CD4-positive, alpha-beta T cell (primary cell): ENCODE measurements around the gene DNAJC5G. TPM values are rescaled to one million over a fixed set of nuclear protein-coding genes. Genes with fewer than 3 reads are reported as not detected.

Experiments used
- ATAC-seq: fragments of 200-7000 bp; cut with Tn5 transposase; one replicate; pipeline ENCODE4 v1.10.0; 2022; ENCODE audit warnings: mild to moderate bottlenecking; ENCODE audit not compliant: poor library complexity
- CTCF ChIA-PET: fragments of 350-600 bp; sonication (Branson Sonifier 250); formaldehyde crosslinking; loops from one replicate; lab custom pipeline; 2021; ENCODE audit warnings: antibody characterized with exemption, inconsistent platforms; lab: Charles Lee
- POLR2A ChIA-PET: fragments of 350-600 bp; sonication (Branson Sonifier 250); formaldehyde crosslinking; loops from one replicate; lab custom pipeline; 2021; ENCODE audit warnings: antibody characterized with exemption, inconsistent platforms; lab: Charles Lee
- DNase-seq, 14 experiments: peaks; one replicate each; pipeline ENCODE4 v3.0.0-alpha.2; 2013 to 2020; ENCODE audit warnings: mixed read lengths in 2 of 14
- H3K27ac ChIP-seq, 2 donors: one replicate each; pipeline versions ENCODE4 v1.5.1 to v1.7.0; 2013; ENCODE audit warnings: low read length in 2 of 2, low read depth in 1 of 2, mild to moderate bottlenecking in 1 of 2
- H3K27me3 ChIP-seq, 2 experiments: 1 replicate in 1 of 2; 2 replicates in 1 of 2; pipeline versions ENCODE4 v1.6.1 to v1.7.0; 2013; ENCODE audit warnings: low read length in 2 of 2, control low read depth in 1 of 2, mild to moderate bottlenecking in 1 of 2, moderate library complexity in 1 of 2; ENCODE audit not compliant: insufficient read depth in 2 of 2, control insufficient read depth in 1 of 2
- H3K36me3 ChIP-seq: one replicate; pipeline ENCODE4 v1.6.1; 2013; ENCODE audit warnings: low read length, control low read depth; ENCODE audit not compliant: insufficient read depth
- H3K4me1 ChIP-seq: one replicate; pipeline ENCODE4 v1.6.1; 2013; ENCODE audit warnings: low read length, control low read depth; ENCODE audit not compliant: insufficient read depth
- H3K4me3 ChIP-seq: one replicate; pipeline ENCODE4 v1.5.1; 2013; ENCODE audit warnings: mild to moderate bottlenecking, low read length, moderate library complexity
- H3K9me3 ChIP-seq, 2 experiments: 1 replicate in 1 of 2; 2 replicates in 1 of 2; pipeline versions ENCODE4 v1.6.1 to v1.7.0; 2013; ENCODE audit warnings: low read length in 2 of 2, mild to moderate bottlenecking in 2 of 2, control low read depth in 1 of 2, moderate library complexity in 1 of 2; ENCODE audit not compliant: control insufficient read depth in 1 of 2, insufficient read depth in 1 of 2
- H3K27ac Mint-ChIP-seq: one replicate; pipeline ENCODE4 v1.8.0; 2020; ENCODE audit warnings: mixed read lengths
- H3K27me3 Mint-ChIP-seq: one replicate; pipeline ENCODE4 v1.8.0; 2021; ENCODE audit warnings: mixed read lengths
- H3K36me3 Mint-ChIP-seq: one replicate; pipeline ENCODE4 v1.8.0; 2021; ENCODE audit warnings: low read depth, mixed read lengths
- H3K4me1 Mint-ChIP-seq: one replicate; pipeline ENCODE4 v1.8.0; 2021; ENCODE audit warnings: low read depth, mixed read lengths
- H3K4me3 Mint-ChIP-seq: one replicate; pipeline ENCODE4 v1.8.0; 2020; ENCODE audit warnings: mild to moderate bottlenecking, mixed read lengths
- H3K9me3 Mint-ChIP-seq: one replicate; pipeline ENCODE4 v1.8.0; 2020; ENCODE audit warnings: mixed read lengths
- intact Hi-C, 2 experiments: fragments of 100-400 bp; cut with DNase I in 1 of 2; cut with micrococcal nuclease in 1 of 2; formaldehyde crosslinking; loops; one replicate each; pipeline versions ENCODE4 v1.15.1 to v1.9.0; 2023 to 2025; cut with DNase I, micrococcal nuclease
- total RNA-seq, 174 experiments: library from RNA in 2 of 174; stranded (reverse) in 2 of 174; gene quantifications; one replicate each; pipeline ENCODE4 v1.2.3 and lab custom pipeline; 2021 to 2026
- TF ChIP-seq, protein P1 (sequence below): fragments of 200-600 bp; IDR thresholded peaks from one replicate; pipeline ENCODE4 v1.8.0; 2022; ENCODE audit warnings: antibody characterized with exemption, mild to moderate bottlenecking

Gene DNAJC5G
- total RNA-seq, 2 experiments from 2014 or later: not detected

DNA sequence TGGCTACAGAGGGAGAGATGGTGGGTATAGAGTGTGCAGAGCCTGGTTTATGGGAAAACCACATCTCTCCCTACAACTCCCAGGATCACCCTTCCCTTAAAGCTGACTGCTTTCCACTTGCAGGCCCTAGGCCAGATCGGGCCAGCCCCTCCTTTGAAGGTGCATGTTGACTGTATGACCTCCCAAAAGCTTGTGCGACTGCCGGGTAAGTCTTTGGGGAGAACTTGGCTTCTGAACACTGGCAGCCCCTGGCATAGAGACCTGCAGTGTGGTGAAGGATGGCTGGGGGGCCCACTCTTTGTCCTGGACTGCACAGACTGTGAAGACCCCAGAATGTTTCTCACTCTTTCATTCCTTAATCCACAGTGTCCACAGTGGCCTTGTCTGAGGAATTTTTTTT, 38.6 kb upstream of the DNAJC5G start:
- intact Hi-C loops: no loop called here
- Histone ChIP-seq H3K4me3 (no peak overlapping the region), H3K9me3 (no peaks in the 10 kb centered on the region), H3K27me3 (no peaks in the 10 kb centered on the region), H3K4me1 (peaks cover 1% of the 10 kb centered on the region), H3K27ac (no peak overlapping the region), H3K36me3 (peaks cover 91% of the 10 kb centered on the region)
- no peaks in the 10 kb centered on the region for H3K27me3 Mint-ChIP-seq
- ChIA-PET POLR2A (interaction anchor here (1.6 kb wide), 1 partner anchor 24 kb away, joined by 3 read pairs; the partner anchor contains the start of gene SLC5A6), CTCF (no interaction called here)
- H3K4me1 Mint-ChIP-seq: no peaks in the 10 kb centered on the region
- TF ChIP-seq, protein P1, sequence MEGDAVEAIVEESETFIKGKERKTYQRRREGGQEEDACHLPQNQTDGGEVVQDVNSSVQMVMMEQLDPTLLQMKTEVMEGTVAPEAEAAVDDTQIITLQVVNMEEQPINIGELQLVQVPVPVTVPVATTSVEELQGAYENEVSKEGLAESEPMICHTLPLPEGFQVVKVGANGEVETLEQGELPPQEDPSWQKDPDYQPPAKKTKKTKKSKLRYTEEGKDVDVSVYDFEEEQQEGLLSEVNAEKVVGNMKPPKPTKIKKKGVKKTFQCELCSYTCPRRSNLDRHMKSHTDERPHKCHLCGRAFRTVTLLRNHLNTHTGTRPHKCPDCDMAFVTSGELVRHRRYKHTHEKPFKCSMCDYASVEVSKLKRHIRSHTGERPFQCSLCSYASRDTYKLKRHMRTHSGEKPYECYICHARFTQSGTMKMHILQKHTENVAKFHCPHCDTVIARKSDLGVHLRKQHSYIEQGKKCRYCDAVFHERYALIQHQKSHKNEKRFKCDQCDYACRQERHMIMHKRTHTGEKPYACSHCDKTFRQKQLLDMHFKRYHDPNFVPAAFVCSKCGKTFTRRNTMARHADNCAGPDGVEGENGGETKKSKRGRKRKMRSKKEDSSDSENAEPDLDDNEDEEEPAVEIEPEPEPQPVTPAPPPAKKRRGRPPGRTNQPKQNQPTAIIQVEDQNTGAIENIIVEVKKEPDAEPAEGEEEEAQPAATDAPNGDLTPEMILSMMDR: no peak
- no peak for DNase-seq
- H3K36me3 Mint-ChIP-seq: peaks cover 94% of the 10 kb centered on the region
- H3K4me3 Mint-ChIP-seq: no peak overlapping the region
- no peak for ATAC-seq
- H3K9me3 Mint-ChIP-seq: no peaks in the 10 kb centered on the region
- no peak overlapping the region for H3K27ac Mint-ChIP-seq

DNA sequence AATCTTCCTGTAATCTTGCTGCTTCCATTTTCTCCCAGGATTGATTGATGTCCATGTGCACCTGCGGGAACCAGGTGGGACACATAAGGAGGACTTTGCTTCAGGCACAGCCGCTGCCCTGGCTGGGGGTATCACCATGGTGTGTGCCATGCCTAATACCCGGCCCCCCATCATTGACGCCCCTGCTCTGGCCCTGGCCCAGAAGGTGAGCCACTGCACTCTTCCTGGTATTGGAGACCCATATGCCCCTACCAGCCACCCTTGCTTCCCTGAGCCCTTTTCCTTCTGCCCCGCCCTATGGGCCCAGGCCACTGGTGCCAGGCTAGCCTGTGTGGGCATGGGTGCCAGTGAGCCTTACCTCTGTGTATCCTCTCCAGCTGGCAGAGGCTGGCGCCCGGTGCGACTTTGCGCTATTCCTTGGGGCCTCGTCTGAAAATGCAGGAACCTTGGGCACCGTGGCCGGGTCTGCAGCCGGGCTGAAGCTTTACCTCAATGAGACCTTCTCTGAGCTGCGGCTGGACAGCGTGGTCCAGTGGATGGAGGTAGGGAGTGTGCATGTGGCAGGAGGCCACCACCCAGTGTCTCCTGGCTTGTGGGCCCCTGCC, 37.8 kb upstream of the DNAJC5G start:
- DNase-seq: no peak
- Mint-ChIP-seq H3K4me1 (peaks cover 4% of the 10 kb centered on the region), H3K9me3 (no peaks in the 10 kb centered on the region), H3K4me3 (no peak overlapping the region), H3K27me3 (no peaks in the 10 kb centered on the region), H3K36me3 (peaks cover 93% of the 10 kb centered on the region), H3K27ac (no peak overlapping the region)
- no peak for ATAC-seq
- Histone ChIP-seq H3K4me1 (peaks cover 9% of the 10 kb centered on the region), H3K9me3 (no peaks in the 10 kb centered on the region), H3K27ac (no peak overlapping the region), H3K36me3 (peaks cover 91% of the 10 kb centered on the region), H3K4me3 (no peak overlapping the region), H3K27me3 (no peaks in the 10 kb centered on the region)
- intact Hi-C loops: no loop called here
- TF ChIP-seq, protein P1: no peak
- ChIA-PET POLR2A (interaction anchor here (1.6 kb wide), 1 partner anchor 25 kb away, joined by 3 read pairs; the partner anchor contains the start of gene SLC5A6), CTCF (no interaction called here)

DNA sequence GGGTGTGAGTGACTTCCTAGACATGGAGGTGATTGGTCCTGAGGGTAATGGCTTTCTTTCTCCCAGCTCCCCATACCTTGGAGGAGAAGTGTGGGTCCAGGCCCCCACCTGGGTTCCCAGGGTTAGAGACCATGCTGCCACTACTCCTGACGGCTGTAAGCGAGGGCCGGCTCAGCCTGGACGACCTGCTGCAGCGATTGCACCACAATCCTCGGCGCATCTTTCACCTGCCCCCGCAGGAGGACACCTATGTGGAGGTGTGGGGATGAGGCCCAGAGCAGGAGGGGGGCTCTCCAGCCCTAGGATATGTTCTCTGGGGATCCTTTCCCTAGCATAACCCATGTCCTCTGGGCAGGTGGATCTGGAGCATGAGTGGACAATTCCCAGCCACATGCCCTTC, 36.3 kb upstream of the DNAJC5G start:
- H3K9me3 ChIP-seq: no peaks in the 10 kb centered on the region
- Mint-ChIP-seq H3K27ac (no peak overlapping the region), H3K36me3 (peaks cover 92% of the 10 kb centered on the region), H3K4me3 (no peak overlapping the region), H3K9me3 (no peaks in the 10 kb centered on the region), H3K4me1 (peaks cover 4% of the 10 kb centered on the region), H3K27me3 (no peaks in the 10 kb centered on the region)
- ChIA-PET CTCF (no interaction called here), POLR2A (no interaction called here)
- peaks cover 91% of the 10 kb centered on the region for H3K36me3 ChIP-seq
- no peak overlapping the region for H3K4me3 ChIP-seq
- intact Hi-C loops: no loop called here
- ATAC-seq (no peak), DNase-seq (no peak)
- H3K27me3 ChIP-seq: no peaks in the 10 kb centered on the region
- no peak overlapping the region for H3K27ac ChIP-seq
- H3K4me1 ChIP-seq: peaks cover 10% of the 10 kb centered on the region
- TF ChIP-seq, protein P1: no peak
